Effector memory CD8-positive, alpha-beta T cell (primary cell): ENCODE data around the gene FASTKD1.

Experiments
- ATAC-seq: fragments of 150-1000 bp; cut with Tn5 transposase; replicated peaks from 2 replicates; pipeline ENCODE4 v1.10.0; 2021; ENCODE audit warnings: mild to moderate bottlenecking, moderate library complexity
- DNase-seq, 3 experiments: peaks; one replicate each; pipeline ENCODE4 v3.0.0; 2021
- H3K27ac Mint-ChIP-seq, 2 donors: one replicate each; pipeline ENCODE4 v1.8.0; 2022; ENCODE audit warnings: mild to moderate bottlenecking in 2 of 2, mixed read lengths in 2 of 2, moderate library complexity in 2 of 2
- H3K27me3 Mint-ChIP-seq, 2 donors: one replicate each; pipeline ENCODE4 v1.8.0; 2022; ENCODE audit warnings: mixed read lengths in 2 of 2
- H3K36me3 Mint-ChIP-seq: one replicate; pipeline ENCODE4 v1.8.0; 2022; ENCODE audit warnings: mild to moderate bottlenecking, moderate library complexity, mixed read lengths; ENCODE audit not compliant: insufficient read depth
- H3K4me1 Mint-ChIP-seq, 2 donors: one replicate each; pipeline ENCODE4 v1.8.0; 2022; ENCODE audit warnings: low read depth in 2 of 2, mixed read lengths in 2 of 2
- H3K4me3 Mint-ChIP-seq, 2 donors: one replicate each; pipeline ENCODE4 v1.8.0; 2022; ENCODE audit warnings: mild to moderate bottlenecking in 2 of 2, mixed read lengths in 2 of 2, moderate library complexity in 2 of 2
- H3K9me3 Mint-ChIP-seq, 2 donors: one replicate each; pipeline ENCODE4 v1.8.0; 2022; ENCODE audit warnings: mixed read lengths in 2 of 2

The FASTKD1 gene

GRCh38 chr2:169511818-169512217 is 61.8 kb downstream of the FASTKD1 start:
- Mint-ChIP-seq H3K27me3 (no peaks in the 10 kb centered on the region), H3K4me1 (no peaks in the 10 kb centered on the region), H3K9me3 (no peaks in the 10 kb centered on the region), H3K4me3 (no peak overlapping the region), H3K36me3 (no peaks in the 10 kb centered on the region), H3K27ac (no peak overlapping the region)
- no peak for ATAC-seq
- no peak for DNase-seq

DNA sequence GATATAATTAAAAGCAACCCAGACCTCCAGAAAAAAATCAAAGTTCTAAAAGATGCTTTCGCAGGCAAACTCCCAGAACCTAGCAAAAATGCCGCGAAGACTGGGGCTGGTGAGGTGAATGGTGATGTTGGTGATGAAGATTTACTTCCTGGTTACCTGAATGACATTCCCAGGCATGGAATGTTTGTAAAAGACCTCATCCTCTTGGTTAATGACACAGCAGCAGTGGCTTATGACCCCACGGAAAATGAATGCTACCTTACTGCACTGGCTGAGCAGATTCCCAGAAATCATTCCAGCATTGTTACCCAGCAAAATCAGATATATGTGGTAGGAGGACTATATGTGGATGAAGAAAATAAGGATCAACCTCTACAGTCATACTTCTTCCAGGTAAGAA is 63.2 kb downstream of the FASTKD1 start:
- no peak for DNase-seq
- Mint-ChIP-seq H3K9me3 (no peaks in the 10 kb centered on the region), H3K4me1 (no peaks in the 10 kb centered on the region), H3K4me3 (no peak overlapping the region), H3K27ac (no peak overlapping the region), H3K36me3 (no peaks in the 10 kb centered on the region), H3K27me3 (no peaks in the 10 kb centered on the region)
- ATAC-seq = no peak

GRCh38 chr2:169509955-169510354 is 63.7 kb downstream of the FASTKD1 start:
- Mint-ChIP-seq H3K4me3 (no peak overlapping the region), H3K36me3 (no peaks in the 10 kb centered on the region), H3K9me3 (no peaks in the 10 kb centered on the region), H3K27me3 (no peaks in the 10 kb centered on the region), H3K4me1 (no peaks in the 10 kb centered on the region), H3K27ac (no peak overlapping the region)
- no peak for ATAC-seq
- DNase-seq = no peak

DNA sequence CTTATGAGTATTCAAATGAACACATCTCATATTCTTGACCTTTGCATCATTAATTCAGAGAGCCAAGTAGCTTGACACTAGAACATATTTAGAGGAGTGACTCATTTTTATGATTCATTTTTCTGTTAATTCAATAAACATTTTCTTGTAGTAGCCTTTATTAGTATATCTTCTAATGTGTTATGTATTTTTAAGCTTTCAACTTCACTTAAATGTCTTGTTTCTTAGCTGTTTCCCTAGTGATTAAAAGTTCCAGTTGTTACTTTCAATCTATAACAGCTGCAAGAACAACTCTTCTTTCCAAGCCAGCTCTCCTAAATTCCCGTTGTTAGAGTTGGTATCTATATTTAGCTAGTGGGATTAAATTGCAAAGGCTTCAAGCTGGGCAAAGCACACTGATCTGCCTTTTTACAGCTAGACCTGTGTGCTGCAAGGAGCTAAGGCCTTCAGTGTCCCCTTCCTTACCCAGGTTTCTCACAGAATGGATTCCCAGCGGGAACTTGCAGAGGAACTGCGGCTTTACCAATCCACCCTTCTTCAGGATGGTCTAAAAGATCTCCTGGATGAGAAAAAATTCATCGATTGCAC is 64.3 kb downstream of the FASTKD1 start, which contains the start of gene KLHL41:
TSS of gene KLHL41 (plus strand) at position 405 of the 588 bp plus-strand sequence. CDS start at position 482, 77 bp downstream.
- Mint-ChIP-seq H3K36me3 (no peaks in the 10 kb centered on the region), H3K9me3 (no peaks in the 10 kb centered on the region), H3K27ac (no peak within 1 kb of the TSS), H3K4me1 (no peaks in the 10 kb centered on the region), H3K27me3 (no peaks in the 10 kb centered on the region), H3K4me3 (no peak within 1 kb of the TSS)
- ATAC-seq (no peak), DNase-seq (no peak)

DNA sequence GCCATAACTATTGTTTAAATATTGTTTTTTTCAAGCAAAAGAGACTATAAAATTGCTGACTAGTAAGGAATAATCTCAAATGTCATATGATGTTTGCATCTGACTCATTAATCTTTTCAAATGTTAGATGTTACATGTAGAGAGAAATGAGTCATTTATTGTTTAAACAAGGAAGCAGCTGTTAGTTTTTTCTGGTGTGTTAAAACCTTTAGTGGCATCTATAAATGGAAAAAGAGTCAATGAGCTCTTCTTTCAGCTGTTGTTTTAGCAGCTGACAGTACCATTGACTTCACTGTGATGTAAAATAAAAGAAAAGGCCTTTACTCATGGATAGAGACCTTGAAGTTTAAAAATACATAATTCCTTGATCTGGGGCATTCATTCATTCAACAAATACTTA is 66.0 kb downstream of the FASTKD1 start:
- ATAC-seq (no peak), DNase-seq (no peak)
- no peak overlapping the region for H3K27ac Mint-ChIP-seq

GRCh38 chr2:169504651-169505050 is 69.0 kb downstream of the FASTKD1 start:
- no peak for DNase-seq
- no peaks in the 10 kb centered on the region for H3K36me3 Mint-ChIP-seq
- H3K4me3 Mint-ChIP-seq = no peak overlapping the region
- no peaks in the 10 kb centered on the region for H3K9me3 Mint-ChIP-seq
- no peak overlapping the region for H3K27ac Mint-ChIP-seq
- no peaks in the 10 kb centered on the region for H3K27me3 Mint-ChIP-seq
- no peak for ATAC-seq
- no peaks in the 10 kb centered on the region for H3K4me1 Mint-ChIP-seq

More for the DNA sequence above, 66.0 kb downstream of the FASTKD1 start:
- no peaks in the 10 kb centered on the region for H3K9me3 Mint-ChIP-seq
- H3K4me3 Mint-ChIP-seq = no peak overlapping the region
- H3K27me3 Mint-ChIP-seq = no peaks in the 10 kb centered on the region
- H3K4me1 Mint-ChIP-seq = no peaks in the 10 kb centered on the region
- no peaks in the 10 kb centered on the region for H3K36me3 Mint-ChIP-seq

DNA sequence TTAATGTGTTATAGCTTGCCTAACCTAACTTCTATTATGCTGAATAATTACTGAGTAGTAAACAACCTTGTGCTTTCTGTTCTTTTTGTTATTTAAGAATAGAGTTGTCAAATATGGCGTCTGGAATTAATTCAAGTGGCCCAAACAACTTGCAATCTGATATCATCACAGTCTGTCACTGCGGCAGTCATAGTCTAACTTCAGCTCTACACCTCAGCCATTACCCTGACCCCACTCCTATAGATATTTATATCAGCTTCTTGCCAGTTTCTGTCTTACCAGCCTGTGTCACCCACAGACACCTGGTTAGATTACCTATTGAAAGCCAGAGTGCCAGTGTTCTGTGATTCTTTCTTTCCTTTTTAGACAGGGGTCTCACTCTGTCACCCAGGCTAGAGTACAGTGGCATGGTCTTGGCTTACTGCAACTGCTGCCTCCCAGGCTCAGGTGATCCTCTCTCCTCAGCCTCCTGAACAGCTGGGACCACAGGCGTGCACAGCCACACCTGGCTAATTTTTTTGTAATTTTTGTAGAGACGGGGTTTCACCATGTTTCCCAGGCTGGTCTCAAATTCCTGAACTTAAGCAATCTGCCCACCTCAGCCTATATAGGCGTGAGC is 78.2 kb downstream of the FASTKD1 start:
- no peaks in the 10 kb centered on the region for H3K36me3 Mint-ChIP-seq
- no peaks in the 10 kb centered on the region for H3K27me3 Mint-ChIP-seq
- no peak for ATAC-seq

DNA sequence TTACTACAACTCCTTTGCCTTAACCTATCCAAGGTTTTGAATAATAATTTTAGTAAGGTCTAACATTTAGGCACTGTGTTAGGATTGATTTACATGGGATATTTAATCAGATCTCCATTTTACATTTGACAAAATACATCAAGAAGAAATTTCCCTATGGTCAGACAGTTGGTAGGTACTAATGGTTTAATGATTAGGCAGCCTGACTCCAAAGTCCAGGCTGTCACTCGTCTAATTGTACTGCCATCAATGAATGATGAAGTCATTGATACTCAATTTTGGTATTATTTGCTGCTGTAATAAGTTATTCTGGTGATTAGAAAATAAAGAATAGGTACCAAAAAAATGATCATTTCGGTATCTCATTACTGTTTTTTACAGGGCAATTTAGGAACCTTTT is 80.3 kb downstream of the FASTKD1 start:
- ATAC-seq (no peak), DNase-seq (no peak)
- no peaks in the 10 kb centered on the region for H3K36me3 Mint-ChIP-seq
- H3K4me1 Mint-ChIP-seq = no peaks in the 10 kb centered on the region
- H3K27me3 Mint-ChIP-seq = no peaks in the 10 kb centered on the region
- no peak overlapping the region for H3K4me3 Mint-ChIP-seq
- H3K9me3 Mint-ChIP-seq = no peaks in the 10 kb centered on the region
- H3K27ac Mint-ChIP-seq = no peak overlapping the region

More for the DNA sequence above, 78.2 kb downstream of the FASTKD1 start:
- DNase-seq = no peak
- Mint-ChIP-seq H3K4me3 (no peak overlapping the region), H3K27ac (no peak overlapping the region), H3K4me1 (no peaks in the 10 kb centered on the region), H3K9me3 (no peaks in the 10 kb centered on the region)

DNA sequence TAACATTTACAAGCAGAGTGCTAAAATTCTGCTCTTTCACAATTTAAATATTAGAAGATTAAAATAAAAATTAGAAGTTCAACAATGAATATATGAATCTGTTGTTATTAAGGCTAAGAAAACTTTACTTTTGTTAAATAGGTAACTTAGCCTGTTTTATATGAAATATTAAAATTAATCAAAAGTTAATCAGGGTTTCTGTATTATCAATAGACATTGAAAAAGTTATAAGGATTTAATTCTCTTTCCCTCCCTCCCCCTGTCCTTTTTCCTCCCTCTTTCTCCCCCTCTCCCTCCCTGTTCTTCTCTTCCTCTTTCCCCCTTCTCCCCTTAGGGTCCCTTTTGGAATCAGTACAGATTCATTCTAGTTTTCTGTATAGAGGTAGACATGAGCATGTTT is 82.3 kb downstream of the FASTKD1 start:
- H3K4me3 Mint-ChIP-seq = no peak overlapping the region
- H3K36me3 Mint-ChIP-seq = no peaks in the 10 kb centered on the region
- no peak for DNase-seq
- no peaks in the 10 kb centered on the region for H3K9me3 Mint-ChIP-seq
- no peak overlapping the region for H3K27ac Mint-ChIP-seq
- ATAC-seq = no peak
- H3K4me1 Mint-ChIP-seq = no peaks in the 10 kb centered on the region
- H3K27me3 Mint-ChIP-seq = no peaks in the 10 kb centered on the region

GRCh38 chr2:169490834-169491233 is 82.8 kb downstream of the FASTKD1 start:
- H3K4me1 Mint-ChIP-seq = no peaks in the 10 kb centered on the region
- no peaks in the 10 kb centered on the region for H3K27me3 Mint-ChIP-seq
- no peaks in the 10 kb centered on the region for H3K9me3 Mint-ChIP-seq
- ATAC-seq (no peak), DNase-seq (no peak)
- H3K4me3 Mint-ChIP-seq = no peak overlapping the region
- no peak overlapping the region for H3K27ac Mint-ChIP-seq
- H3K36me3 Mint-ChIP-seq = peaks cover 2% of the 10 kb centered on the region

- Mint-ChIP-seq H3K27me3 (no peaks in the 10 kb centered on the region), H3K27ac (no peak overlapping the region), H3K4me3 (no peak overlapping the region), H3K36me3 (peaks cover 9% of the 10 kb centered on the region), H3K4me1 (no peaks in the 10 kb centered on the region), H3K9me3 (no peaks in the 10 kb centered on the region)
- ATAC-seq (no peak), DNase-seq (no peak)
Observed at GRCh38 chr2:169486487-169486886, 87.2 kb downstream of the FASTKD1 start.

DNA sequence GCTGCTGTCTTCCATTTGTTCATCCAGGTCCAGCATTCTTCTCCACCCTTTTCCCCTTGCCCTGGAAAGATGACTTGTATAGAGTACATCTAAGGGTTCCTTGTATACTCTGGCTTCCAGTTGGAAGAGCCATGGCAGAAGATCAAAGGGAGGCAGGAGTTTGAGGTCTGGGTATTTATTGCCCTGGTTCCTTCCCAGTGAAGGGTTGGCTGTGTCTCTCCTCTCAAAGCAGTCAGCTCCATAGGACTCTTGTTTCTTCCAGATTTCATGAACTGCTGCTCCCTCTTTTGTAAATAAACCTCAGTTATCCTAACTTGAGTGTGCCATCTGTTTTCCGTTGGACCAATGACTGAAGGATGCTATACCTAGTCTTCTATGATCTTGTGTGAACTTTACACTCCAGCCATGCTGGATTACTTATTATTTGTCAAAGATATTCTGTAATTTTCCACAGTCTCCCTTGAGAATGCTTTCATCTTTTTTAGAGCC is 88.0 kb downstream of the FASTKD1 start:
- H3K36me3 Mint-ChIP-seq = peaks cover 9% of the 10 kb centered on the region
- H3K4me1 Mint-ChIP-seq = no peaks in the 10 kb centered on the region
- H3K4me3 Mint-ChIP-seq = no peak overlapping the region
- H3K27ac Mint-ChIP-seq = no peak overlapping the region
- no peak for ATAC-seq
- no peak for DNase-seq
- no peaks in the 10 kb centered on the region for H3K27me3 Mint-ChIP-seq
- H3K9me3 Mint-ChIP-seq = no peaks in the 10 kb centered on the region

GRCh38 chr2:169480079-169480465 is 93.6 kb downstream of the FASTKD1 start:
- Mint-ChIP-seq H3K9me3 (no peaks in the 10 kb centered on the region), H3K27ac (peak overlapping the region; percentile 79 to 86), H3K4me1 (peaks cover 7 to 16% of the 10 kb centered on the region in 2 donors), H3K27me3 (no peaks in the 10 kb centered on the region), H3K36me3 (peaks cover 12% of the 10 kb centered on the region), H3K4me3 (peak overlapping the region; percentile 87 to 90)
- DNase-seq = no peak
- no peak for ATAC-seq
